HG03064 (cell line): ENCODE results near the gene PIMREG.

Experiments used
- ATAC-seq: cut with Tn5 transposase; IDR thresholded peaks from one replicate; pipeline ENCODE4 v1.9.1; 2021; ENCODE audit warnings: low read depth; ENCODE audit not compliant: unreplicated experiment

Gene PIMREG

DNA sequence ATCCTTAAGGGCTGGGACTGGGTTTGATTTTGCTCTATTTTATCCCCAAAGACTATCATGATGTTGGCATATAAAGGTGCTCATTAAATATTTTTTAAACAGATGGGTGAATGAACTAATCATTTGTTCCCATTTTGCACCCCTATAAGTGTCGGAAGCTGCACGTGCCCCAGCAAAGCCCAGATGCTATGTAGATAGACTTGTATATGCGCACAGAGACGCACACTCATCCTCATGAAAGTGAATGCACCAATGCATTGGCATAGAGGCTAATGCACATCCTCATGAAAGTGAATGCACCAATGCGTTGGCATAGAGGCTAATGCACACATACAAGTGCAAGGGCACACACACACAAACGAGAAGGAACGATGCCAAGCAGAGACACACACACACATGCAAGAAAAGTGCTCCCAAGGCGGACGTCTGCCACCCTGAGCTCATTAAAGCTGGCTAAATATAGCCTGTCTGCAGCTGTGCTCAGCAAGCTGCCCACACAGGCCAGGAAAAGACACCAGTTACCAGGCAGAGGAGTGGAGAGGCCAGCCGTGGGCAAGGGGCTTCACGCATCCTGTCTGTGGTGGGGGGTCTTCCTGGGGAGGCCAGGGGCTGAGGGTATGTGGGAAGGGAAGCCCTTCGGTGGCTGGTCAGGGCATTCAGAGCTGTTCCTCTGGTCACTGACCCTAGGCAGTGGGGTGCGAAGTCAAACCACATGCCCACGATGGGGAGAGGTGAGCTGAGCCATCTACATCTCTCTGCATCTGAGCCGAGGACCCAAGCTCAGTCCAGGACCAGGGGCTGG, 52.6 kb downstream of the PIMREG start:
- no peak for ATAC-seq

DNA sequence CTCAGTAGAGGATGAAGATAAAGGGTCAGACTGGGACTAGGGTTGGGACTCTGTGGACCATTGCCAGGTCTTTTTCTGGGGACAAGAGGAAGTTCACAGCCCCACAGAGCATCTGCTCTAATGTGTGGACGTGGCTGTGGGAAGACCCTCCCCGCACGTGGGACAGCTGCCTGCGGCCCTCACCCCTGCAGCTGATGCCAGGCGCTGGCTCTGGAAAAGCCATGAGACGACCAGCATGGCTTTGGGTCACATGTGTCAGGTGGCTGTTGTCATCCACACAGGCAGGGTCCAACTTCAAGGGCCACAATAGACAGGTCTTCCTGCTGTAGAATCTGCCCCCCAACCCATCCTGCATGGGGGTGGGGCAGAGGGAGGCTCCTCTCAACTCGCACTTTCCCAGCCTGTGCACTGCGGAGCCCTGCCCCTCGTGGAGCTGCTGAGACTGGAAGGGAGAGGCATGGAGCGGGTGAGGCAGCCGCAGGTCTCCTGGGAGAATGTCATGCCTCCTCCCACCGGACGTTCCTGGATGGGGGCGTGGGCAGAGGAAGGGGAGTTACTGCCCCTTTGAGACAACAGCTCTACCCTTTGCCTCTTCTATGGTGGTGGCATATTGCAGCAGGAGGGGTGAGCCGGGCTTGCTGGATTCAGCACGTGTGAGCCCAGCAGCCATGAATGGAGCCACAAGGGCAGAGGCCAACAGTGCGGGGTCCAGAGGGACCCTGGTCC, 53.4 kb downstream of the PIMREG start:
- ATAC-seq = no peak

- ATAC-seq = no peak
Observed at GRCh38 chr17:6498356-6498755, 54.1 kb downstream of the PIMREG start.

GRCh38 chr17:6498901-6499540, 54.8 kb downstream of the PIMREG start:
- ATAC-seq = no peak
